Measurements from ENCODE around the gene MRPL48.

Gene MRPL48

GRCh38 chr11:73748300-73748699 lies 39.4 kb upstream of the MRPL48 start:
- TF ChIP-seq REST (IDR thresholded peaks at IDR 0.05; ENCODE audit: insufficient read depth in 1 of 2, low read depth in 2 of 2, low read length in 2 of 2) = no peak

GRCh38 chr11:73749118-73749517 lies 38.6 kb upstream of the MRPL48 start:
- no peak for TF ChIP-seq REST (IDR thresholded peaks at IDR 0.05; ENCODE audit: insufficient read depth in 1 of 2, low read depth in 2 of 2, low read length in 2 of 2)
- TF ChIP-seq SIN3A (IDR thresholded peaks at IDR 0.05; ENCODE audit: borderline replicate concordance, insufficient read depth, low read length) = no peak
- TF ChIP-seq POLR2AphosphoS5 (IDR thresholded peaks at IDR 0.05; ENCODE audit: low read depth, low read length) = no peak
- no peak for TF ChIP-seq FOXP2 (optimal IDR thresholded peaks at IDR 0.05; ENCODE audit: borderline replicate concordance, extremely low read depth, extremely low read length, insufficient read depth)
- no peak for TF ChIP-seq TAF1 (IDR thresholded peaks at IDR 0.05; ENCODE audit: borderline replicate concordance, insufficient read depth, low read length)

GRCh38 chr11:73750228-73750627 lies 37.4 kb upstream of the MRPL48 start:
- no peak for TF ChIP-seq REST (IDR thresholded peaks at IDR 0.05; ENCODE audit: insufficient read depth in 1 of 2, low read depth in 2 of 2, low read length in 2 of 2)
- no peak for TF ChIP-seq POLR2AphosphoS5 (IDR thresholded peaks at IDR 0.05; ENCODE audit: low read depth, low read length)
- TF ChIP-seq FOXP2 (optimal IDR thresholded peaks at IDR 0.05; ENCODE audit: borderline replicate concordance, extremely low read depth, extremely low read length, insufficient read depth) = no peak

DNA sequence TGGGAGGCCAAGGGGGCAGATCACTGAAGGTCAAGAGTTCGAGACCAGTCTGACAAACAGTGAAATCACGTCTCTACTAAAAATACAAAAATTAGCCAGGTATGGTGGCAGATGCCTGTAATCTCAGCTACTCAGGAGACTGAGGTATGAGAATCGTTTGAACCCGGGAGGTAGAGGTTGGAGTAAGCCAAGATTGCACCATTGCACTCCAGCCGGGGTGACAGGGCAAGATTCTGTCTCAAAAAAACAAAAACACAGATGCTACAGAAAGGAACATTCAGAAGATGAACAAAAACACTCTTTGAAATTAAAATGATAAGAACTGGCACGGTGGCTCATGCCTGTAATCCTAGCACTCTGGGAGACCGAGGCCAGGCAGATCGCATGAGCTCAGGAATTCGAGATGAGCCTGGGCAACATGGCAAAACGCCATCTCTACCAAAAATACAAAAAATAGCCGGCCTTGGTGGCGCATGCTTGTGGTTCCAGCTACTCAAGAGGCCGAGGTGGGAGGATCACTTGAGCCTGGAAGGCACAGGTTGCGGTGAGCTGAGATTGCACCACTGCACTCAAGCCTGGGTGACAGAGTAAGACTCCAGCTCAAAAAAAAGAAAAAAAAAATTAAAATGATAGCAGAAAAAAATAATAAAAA lies 35.3 kb upstream of the MRPL48 start:
- TF ChIP-seq TAF1 (IDR thresholded peaks at IDR 0.05; ENCODE audit: borderline replicate concordance, insufficient read depth, low read length) (no peak), POLR2AphosphoS5 (IDR thresholded peaks at IDR 0.05; ENCODE audit: low read depth, low read length) (no peak), SIN3A (IDR thresholded peaks at IDR 0.05; ENCODE audit: borderline replicate concordance, insufficient read depth, low read length) (no peak), REST (IDR thresholded peaks at IDR 0.05; ENCODE audit: insufficient read depth in 1 of 2, low read depth in 2 of 2, low read length in 2 of 2) (no peak)

- TF ChIP-seq SIN3A (IDR thresholded peaks at IDR 0.05; ENCODE audit: borderline replicate concordance, insufficient read depth, low read length) = no peak
- TF ChIP-seq FOXP2 (optimal IDR thresholded peaks at IDR 0.05; ENCODE audit: borderline replicate concordance, extremely low read depth, extremely low read length, insufficient read depth) = no peak
- TF ChIP-seq POLR2AphosphoS5 (IDR thresholded peaks at IDR 0.05; ENCODE audit: low read depth, low read length) = no peak
Measured at GRCh38 chr11:73752903-73753302, 34.8 kb upstream of the MRPL48 start.

Data from PFSK-1 (cell line).